Large intestine (tissue), 3 donors: Measurements from ENCODE around the gene CRTC1. TPM values are rescaled to one million over a fixed set of nuclear protein-coding genes. Genes with fewer than 3 reads are reported as not detected.

Experiments
- DNase-seq, 2 donors: peaks; one replicate each; pipeline versions ENCODE4 v3.0.0 to v3.0.0-alpha.2; 2013
- H3K27ac ChIP-seq: one replicate; pipeline ENCODE4 v1.5.1; 2013; ENCODE audit warnings: low read length
- H3K27me3 ChIP-seq: 2 replicates; pipeline ENCODE4 v1.6.1; 2013; ENCODE audit warnings: low read length; ENCODE audit not compliant: control insufficient read depth, insufficient read depth
- H3K36me3 ChIP-seq: 2 replicates; pipeline ENCODE4 v1.6.1; 2013; ENCODE audit warnings: low read length; ENCODE audit not compliant: control insufficient read depth, insufficient read depth
- H3K4me1 ChIP-seq: one replicate; pipeline ENCODE4 v1.6.1; 2013; ENCODE audit warnings: low read length; ENCODE audit not compliant: control insufficient read depth, insufficient read depth
- H3K4me3 ChIP-seq: one replicate; pipeline ENCODE4 v1.5.1; 2013; ENCODE audit warnings: low read length
- H3K9me3 ChIP-seq: one replicate; pipeline ENCODE4 v1.6.1; 2013; ENCODE audit warnings: mild to moderate bottlenecking, low read depth, low read length, moderate library complexity; ENCODE audit not compliant: control insufficient read depth
- WGBS: methylation state at CpG from one replicate; pipeline ENCODE4 v1.1.5; 2013; ENCODE audit warnings: low lambda C conversion rate; ENCODE audit not compliant: insufficient coverage; 5-methylcytosine and 5-hydroxymethylcytosine counted together
- polyA plus RNA-seq: library from polyadenylated mRNA; unstranded; fragments of 120-200 nt; gene quantifications from one replicate; pipeline ENCODE4 v1.2.1, GENCODE V29; 2013

Gene CRTC1
- polyA plus RNA-seq, 1 donor: 21.5 TPM

- no peak overlapping the region for H3K4me3 ChIP-seq
- no peak overlapping the region for H3K27ac ChIP-seq
- H3K27me3 ChIP-seq: no peaks in the 10 kb centered on the region
- H3K4me1 ChIP-seq: peaks cover 29% of the 10 kb centered on the region
- peaks cover 25% of the 10 kb centered on the region for H3K36me3 ChIP-seq
- no peak for DNase-seq
- no peaks in the 10 kb centered on the region for H3K9me3 ChIP-seq
- WGBS: no CpG with 5 or more reads among the region's 29 CpGs
Observed at GRCh38 chr19:18746401-18747325, 63.2 kb downstream of the CRTC1 start.

DNA sequence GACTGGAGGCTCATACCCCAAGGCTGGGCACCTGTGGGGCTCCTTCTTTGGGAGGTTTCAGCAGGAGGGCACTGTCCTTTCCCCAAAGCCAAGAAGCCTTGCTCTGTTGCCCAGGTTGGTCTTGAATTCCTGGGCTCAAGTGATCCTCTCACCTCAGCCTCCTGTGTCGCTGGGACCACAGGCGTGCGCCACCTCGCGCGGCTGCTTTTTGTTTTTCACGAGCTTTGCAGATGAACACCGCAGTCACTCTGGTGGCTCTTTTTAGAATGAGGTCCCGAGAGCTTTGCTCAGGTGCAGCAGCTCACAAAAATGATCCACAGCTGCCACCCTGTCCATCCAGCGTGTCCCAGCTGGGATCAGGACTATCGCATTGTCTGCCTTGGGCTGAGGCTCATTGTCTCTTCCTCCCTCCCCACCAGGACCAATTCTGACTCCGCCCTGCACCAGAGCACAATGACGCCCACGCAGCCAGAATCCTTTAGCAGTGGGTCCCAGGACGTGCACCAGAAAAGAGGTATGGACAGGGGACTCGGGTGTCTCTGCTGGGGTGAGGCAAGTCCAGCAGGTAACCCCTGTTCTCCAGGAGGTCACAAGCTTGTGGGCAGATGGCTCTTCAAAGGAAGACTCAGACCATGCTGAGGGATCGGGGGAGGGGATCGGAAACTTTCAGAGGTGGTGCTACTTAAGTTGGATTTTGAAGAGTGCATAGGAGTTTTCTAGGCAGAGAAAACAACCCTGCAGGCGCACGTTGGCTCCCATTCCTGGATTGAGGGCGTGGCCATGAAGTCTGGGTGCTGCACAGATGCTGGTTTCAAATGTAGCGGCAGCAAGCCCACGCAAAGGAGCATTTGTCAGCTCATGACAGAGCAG, 66.1 kb downstream of the CRTC1 start:
- DNase-seq: no peak
- Histone ChIP-seq H3K27ac (no peak overlapping the region), H3K4me3 (no peak overlapping the region), H3K27me3 (no peaks in the 10 kb centered on the region), H3K36me3 (peaks cover 33% of the 10 kb centered on the region), H3K4me1 (peaks cover 6% of the 10 kb centered on the region), H3K9me3 (no peaks in the 10 kb centered on the region)
- no CpG with 5 or more reads among the region's 23 CpGs for WGBS

GRCh38 chr19:18750295-18750970, 67.0 kb downstream of the CRTC1 start:
- WGBS: no CpG with 5 or more reads among the region's 19 CpGs
- Histone ChIP-seq H3K27ac (no peak overlapping the region), H3K36me3 (peaks cover 36% of the 10 kb centered on the region), H3K9me3 (no peaks in the 10 kb centered on the region), H3K4me1 (peaks cover 9% of the 10 kb centered on the region), H3K27me3 (no peaks in the 10 kb centered on the region), H3K4me3 (no peak overlapping the region)
- no peak for DNase-seq

- Histone ChIP-seq H3K4me3 (no peak overlapping the region), H3K4me1 (peaks cover 7% of the 10 kb centered on the region), H3K36me3 (peaks cover 36% of the 10 kb centered on the region), H3K27me3 (no peaks in the 10 kb centered on the region), H3K9me3 (no peaks in the 10 kb centered on the region), H3K27ac (no peak overlapping the region)
- WGBS: no CpG with 5 or more reads among the region's 10 CpGs
- no peak for DNase-seq
Observed at GRCh38 chr19:18751571-18751970, 68.1 kb downstream of the CRTC1 start.

DNA sequence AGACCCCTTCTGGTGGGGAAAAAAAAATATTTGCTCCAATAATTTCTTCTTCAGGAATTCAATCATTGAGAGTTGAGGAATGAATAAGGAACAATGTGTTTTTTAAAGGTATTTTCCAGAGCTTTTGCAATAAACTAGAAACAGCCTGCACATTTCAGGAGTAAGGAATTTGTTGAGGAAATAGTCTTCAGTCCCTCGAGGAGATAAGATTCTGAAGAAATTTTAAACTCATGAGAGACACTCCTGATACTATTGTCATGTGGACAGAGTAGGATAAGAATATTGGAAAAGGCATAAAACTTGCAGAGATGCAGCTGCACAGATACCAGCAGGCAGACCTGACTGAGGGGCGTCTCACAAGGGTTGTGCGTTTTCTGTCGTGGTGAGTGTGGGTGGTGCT, 71.0 kb downstream of the CRTC1 start:
- no peak for DNase-seq
- peaks cover 30% of the 10 kb centered on the region for H3K36me3 ChIP-seq
- H3K27ac ChIP-seq: no peak overlapping the region
- no peaks in the 10 kb centered on the region for H3K9me3 ChIP-seq
- no CpG with 5 or more reads among the region's 4 CpGs for WGBS
- no peak overlapping the region for H3K4me3 ChIP-seq
- H3K27me3 ChIP-seq: no peaks in the 10 kb centered on the region
- peaks cover 7% of the 10 kb centered on the region for H3K4me1 ChIP-seq

- Histone ChIP-seq H3K27ac (peak overlapping the region; percentile 39), H3K9me3 (no peaks in the 10 kb centered on the region), H3K4me1 (peaks cover 8% of the 10 kb centered on the region), H3K27me3 (no peaks in the 10 kb centered on the region), H3K36me3 (peaks cover 15% of the 10 kb centered on the region), H3K4me3 (no peak overlapping the region)
- DNase-seq: peak; percentile 48 to 77
- no CpG with 5 or more reads among the region's 16 CpGs for WGBS
Observed at GRCh38 chr19:18756896-18757295, 73.4 kb downstream of the CRTC1 start.

- Histone ChIP-seq H3K4me1 (peaks cover 15% of the 10 kb centered on the region), H3K27ac (no peak overlapping the region), H3K4me3 (no peak overlapping the region), H3K36me3 (peaks cover 6% of the 10 kb centered on the region), H3K9me3 (no peaks in the 10 kb centered on the region), H3K27me3 (no peaks in the 10 kb centered on the region)
- no peak for DNase-seq
- no CpG with 5 or more reads among the region's 19 CpGs for WGBS
Observed at GRCh38 chr19:18759304-18759994, 76.0 kb downstream of the CRTC1 start.

DNA sequence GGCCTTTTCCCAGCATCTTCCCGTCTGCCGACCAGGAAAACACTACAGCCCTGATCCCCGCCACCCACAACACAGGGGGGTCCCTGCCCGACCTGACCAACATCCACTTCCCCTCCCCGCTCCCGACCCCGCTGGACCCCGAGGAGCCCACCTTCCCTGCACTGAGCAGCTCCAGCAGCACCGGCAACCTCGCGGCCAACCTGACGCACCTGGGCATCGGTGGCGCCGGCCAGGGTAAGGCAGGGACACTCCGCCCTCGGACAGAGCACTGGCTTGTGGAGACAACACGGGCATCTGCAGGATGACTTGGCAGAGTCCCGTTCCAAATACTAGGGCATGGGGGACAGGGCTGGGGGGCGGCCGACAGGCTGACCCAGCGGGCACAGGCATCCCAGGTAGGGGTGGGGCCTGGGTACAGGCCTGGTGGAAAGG, 76.5 kb downstream of the CRTC1 start:
- Histone ChIP-seq H3K4me1 (peaks cover 15% of the 10 kb centered on the region), H3K27ac (no peak overlapping the region), H3K9me3 (no peaks in the 10 kb centered on the region), H3K36me3 (peaks cover 6% of the 10 kb centered on the region), H3K4me3 (no peak overlapping the region), H3K27me3 (no peaks in the 10 kb centered on the region)
- WGBS: no CpG with 5 or more reads among the region's 22 CpGs
- no peak for DNase-seq

DNA sequence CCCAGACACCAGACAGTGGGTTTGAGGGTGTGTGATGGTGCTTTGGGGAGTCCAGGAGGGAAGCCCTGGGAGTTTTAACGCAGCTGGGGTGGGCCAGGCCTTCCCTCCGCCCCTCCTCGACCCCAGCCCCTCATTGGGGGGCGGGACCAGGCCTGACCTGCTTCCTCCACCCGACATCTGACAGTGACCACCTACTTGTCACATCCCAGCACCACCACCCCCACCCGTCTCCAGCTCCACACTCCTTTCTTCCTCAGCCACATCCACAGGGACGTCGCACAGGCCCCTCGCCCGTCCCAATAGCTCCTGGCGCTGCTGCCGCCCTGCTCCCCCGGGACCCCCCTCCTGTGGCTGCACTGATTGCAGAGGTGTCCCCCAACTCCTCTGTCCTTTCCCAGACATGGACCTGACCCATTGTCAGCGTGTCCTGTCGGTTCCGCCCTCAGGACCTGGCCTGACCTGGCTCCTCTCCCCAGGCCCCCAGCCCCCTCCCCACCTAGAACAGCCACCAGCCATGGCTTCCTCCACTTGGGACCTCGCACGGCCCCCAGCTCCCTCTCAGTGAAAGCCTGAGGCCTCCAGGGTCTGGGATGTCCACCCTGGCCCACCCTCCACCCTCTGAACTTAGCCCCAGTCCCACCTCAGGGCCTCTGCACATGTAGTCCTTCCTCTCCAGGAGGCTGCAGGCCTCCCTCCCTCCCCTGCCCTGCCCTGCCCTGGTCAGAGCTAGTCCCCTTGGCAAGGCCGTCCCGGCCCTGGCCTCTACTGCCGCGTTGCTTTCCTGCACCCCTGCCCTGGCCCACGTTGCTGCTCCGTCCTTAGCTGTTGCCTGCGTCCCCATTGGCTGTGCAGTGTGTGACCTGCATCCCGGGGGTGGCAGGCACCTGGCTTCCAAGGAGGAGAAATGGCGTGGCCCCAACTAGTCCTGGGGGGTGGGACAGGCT, 77.2 kb downstream of the CRTC1 start:
- Histone ChIP-seq H3K4me3 (no peak overlapping the region), H3K27ac (no peak overlapping the region), H3K36me3 (peaks cover 4% of the 10 kb centered on the region), H3K4me1 (peaks cover 13% of the 10 kb centered on the region), H3K9me3 (no peaks in the 10 kb centered on the region), H3K27me3 (no peaks in the 10 kb centered on the region)
- WGBS: no CpG with 5 or more reads among the region's 27 CpGs
- DNase-seq: no peak
